Kidney glomerular epithelial cell (primary cell): ENCODE data around the gene SFXN4.
"Not testable (repeated sequence)": the region's sequence is repeated elsewhere in the genome, so short reads cannot be mapped to it uniquely, and the experiment has no call there.

Source experiments
- DNase-seq: peaks from one replicate; lab custom pipeline; 2025; lab: John Stamatoyannopoulos, UW

Gene SFXN4

DNA sequence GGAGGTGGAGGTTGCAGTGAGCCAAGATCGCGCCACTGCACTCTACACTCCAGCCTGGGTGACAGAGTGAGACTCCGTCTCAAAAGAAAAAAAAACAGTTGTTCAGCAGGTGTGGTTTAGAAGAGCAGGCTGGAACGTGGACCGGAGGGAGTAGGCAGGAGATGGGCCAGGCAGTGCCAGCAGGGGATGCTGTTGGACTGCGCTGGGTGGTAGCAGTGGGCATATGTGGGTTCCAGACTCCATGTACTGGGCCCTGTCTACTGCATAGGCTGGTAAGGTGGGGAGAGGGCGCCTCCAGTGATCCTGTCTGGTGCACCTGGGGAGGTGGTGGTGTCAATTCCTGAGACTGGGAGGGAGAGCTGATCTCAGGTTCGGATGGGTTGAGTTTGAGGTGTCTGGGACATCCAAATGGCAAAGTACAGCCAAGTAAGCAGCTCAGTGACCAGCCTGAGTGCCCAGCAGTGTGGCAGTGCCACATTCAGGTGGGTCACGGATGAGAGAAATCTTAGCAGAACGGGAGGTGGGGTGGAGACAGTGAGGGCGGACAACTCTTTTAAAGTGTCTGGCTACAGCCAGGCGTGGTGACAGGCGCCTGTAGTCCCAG, 25.9 kb downstream of the SFXN4 start:
- DNase-seq = no peak

DNA sequence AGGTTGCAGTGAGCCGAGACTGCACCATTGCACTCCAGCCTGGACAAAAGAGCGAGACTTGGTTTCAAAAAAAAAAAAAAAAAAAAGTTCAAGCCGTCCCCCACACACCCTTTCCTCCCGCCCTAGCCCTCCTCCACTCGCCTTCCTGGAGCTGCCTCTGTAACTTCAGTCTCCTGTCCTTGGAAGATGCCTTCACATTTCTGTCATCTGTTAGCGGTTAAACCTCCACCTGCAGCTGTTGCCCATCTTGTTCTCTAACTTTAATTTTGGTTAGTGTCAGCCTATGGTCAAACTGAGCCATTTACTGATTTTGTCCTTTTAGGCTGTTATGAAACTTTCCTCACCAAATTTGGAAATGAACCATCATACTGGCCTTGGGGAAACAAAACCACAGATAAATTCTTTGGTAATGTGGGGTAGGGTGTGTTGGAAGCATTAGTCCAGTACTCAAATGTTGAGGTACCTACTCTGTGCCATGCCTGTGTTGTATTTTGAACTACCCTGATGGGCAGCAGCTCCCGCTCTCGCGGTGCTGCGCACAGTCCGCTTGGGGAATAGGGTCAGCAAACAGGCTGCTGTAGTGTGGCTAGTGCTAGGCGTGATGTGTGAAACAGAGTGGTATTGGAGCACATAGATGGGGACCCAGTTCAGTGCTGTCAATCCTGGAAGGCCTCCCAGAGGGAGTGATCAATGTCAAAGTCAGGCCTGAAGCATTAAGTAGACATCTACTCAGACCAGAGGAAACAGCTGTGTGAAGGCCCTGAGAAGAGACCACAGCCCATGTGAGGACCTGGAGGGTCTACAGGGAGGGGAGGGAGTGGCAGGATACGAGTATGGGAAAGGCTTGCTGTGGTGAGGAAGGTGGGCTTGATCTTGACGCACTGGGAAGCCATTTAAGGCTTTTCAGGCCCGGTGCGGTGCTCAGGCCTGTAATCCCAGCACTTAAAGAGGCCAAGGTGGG, 26.9 kb downstream of the SFXN4 start:
- DNase-seq = no peak

DNA sequence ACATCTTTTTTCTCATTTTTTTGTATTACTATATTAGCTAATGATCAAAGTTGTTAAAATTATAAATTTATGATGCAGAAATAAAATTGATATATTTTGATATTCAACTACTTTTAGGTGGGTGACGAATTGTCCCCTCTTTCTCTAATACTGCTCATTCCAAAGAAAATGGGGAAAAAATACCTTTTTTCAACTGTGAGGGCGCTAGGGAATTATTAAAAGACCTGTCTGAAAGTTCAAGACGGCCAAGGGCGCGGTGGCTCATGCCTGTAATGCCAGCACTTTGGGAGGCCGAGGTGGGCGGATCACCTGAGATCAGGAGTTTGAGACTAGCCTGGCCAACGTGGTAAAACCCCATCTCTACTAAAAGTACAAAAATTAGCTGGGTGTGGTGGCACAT, 27.6 kb downstream of the SFXN4 start:
- DNase-seq = not testable (repeated sequence)

DNA sequence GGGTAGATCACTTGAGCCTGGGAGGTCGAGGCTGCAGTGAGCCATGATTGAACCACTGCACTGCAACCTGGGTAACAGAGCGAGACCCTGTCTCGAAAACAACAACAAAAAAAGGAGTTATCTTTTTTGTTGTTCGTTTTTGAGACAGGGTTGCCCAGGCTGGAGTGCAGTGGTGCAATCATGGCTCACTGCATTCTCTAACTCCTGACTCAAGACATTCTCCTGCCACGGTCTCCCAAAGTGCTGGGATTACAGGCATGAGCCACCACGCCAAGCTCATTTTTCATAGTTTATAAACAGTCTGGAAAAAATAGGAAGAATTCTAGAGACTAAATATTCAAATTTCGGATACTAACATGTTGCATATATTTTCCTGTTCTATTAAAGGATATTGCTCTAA, 29.4 kb downstream of the SFXN4 start:
- no peak for DNase-seq

DNA sequence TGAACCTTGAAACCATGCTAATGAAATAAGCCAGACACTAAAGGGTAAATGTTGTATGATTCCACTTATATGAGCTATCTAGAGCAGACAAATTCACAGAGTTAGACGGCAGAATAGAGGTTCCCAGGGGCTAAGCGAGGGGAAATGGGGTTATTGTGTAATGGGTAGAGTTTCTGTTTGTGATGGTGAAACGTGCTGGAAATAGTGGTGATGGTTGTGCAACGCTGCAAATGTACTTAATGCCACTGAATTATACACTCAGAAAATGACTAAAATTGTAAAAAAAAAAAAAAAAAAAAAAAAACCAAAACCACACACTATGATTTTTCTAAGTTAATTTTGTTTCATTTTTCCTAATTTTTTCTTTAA, 30.0 kb downstream of the SFXN4 start:
- DNase-seq = no peak

DNA sequence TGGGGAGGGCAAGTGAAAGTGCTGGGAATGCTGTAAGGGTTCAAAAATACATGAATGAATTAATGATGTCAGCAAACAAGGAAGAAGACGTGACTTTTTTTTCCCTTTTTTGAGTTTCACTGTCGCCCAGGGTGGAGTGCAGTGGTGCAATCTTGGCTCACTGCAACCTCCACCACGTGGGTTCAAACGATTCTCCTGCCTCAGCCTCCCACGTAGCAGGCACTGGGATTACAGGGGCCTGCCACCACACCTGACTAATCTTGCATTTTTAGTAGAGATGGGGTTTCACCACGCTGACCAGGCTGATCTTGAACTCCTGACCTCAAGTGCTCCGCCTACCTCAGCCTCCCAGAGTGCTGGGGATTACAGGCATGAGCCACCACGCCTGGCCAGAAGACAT, 31.6 kb downstream of the SFXN4 start:
- DNase-seq = no peak

DNA sequence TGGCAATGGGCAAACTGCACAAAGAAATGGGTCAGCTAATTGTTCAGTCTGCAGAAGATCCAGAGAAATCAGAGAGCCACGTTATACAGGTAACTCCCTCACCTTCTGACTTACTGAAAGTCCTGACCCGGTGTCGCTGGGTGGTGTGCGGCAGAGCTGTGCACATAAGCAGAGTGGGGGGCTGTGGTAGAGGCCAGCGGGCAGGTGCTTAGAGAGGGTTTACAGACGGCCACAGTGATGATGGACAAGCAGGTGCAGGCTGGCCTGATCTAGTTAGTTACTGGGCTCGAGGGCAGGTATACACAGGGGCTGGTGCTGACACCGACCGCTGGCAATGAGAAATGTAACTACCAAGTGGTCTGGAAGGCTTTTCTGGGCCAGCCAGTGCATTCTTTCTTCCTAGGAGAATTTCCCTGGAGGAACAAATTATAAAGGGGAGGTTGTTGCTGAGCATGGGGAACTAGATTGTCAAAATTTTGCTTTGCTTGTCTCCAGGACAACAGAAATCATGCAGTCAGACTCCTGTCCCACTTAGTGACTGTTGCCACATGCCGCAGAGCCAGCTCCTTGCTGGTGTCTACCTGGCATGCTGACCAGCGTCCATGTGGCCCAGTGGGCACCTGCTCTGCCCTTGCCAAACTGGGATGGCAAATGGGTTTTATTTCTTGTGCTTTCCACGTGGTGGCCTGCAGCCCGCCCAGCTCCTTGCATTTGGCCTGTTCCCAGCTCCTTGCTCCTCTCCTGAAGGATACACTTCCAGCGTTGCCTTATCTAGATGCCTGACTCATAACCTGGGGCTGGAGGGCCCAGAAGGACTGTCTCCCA, 32.8 kb downstream of the SFXN4 start:
- no peak for DNase-seq

DNA sequence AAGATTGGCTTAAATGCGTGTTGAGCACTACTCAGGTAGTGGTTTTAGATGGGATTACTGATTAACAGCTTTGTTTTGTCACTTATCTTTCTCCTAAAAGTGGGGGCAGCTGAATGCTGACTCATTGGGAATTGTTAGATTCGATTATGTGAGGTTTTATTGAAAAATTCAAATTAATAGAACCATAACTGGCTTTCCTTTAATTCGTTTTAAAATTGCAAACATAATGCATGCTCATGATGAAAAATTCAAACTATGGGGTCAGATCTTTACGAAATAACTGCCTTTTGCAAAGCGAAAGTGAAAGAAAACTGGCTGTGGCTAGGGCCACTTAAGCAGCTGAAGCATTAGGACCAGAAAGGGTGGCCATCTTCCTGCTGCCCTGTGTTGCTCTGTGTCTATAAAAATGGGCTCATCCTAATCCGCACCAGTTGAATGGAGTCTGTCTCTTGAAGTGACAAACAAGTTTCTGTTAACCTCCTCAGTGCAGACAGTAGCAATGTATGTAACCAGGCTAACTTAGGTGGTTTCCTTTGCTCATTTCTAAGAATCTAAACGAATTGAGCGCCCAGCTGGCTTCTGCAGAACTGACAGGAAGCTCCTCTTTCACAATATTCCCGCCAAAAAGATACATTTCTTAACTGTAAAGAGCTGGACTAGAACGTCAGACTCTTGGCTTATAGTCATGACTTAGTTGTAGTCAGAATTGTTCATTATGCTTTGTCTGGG, 33.8 kb downstream of the SFXN4 start:
- peak; percentile 48 for DNase-seq

DNA sequence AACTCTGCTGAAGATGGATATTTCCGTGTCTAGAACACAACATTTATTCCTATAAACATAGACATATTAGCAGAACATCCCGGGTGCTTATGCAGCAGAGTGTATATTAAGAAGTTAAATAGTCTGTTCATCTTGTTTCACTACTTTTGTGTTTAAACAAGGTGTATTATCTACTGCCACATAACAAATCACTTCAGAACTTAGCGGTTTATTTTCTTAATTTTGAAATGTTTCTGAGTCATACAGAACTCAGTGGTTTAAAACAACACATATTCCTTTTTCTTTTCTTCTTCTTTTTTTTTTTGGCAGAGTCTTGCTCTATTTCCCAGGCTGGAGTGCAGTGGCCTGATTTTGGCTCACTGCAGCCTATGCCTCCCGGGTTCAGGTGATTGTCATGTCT, 35.8 kb downstream of the SFXN4 start:
- DNase-seq = no peak

DNA sequence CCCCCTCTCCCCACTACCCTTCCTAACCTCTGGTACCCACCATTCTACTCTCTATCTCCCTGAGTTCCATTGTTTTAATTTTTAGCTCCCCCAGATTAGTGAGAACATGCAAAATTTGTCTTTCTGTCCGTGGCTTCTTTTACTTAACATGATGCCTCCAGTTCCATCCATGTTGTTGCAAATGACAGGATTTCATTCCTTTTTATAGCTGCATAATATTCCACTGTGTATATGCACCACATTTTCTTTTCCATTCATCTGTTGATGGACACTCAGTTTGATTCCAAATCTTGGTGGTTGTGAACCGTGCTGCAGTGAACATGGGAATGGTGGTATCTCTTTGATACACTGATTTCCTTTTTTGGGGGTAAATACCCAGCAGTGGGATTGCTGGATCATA, 39.6 kb downstream of the SFXN4 start:
- no peak for DNase-seq

DNA sequence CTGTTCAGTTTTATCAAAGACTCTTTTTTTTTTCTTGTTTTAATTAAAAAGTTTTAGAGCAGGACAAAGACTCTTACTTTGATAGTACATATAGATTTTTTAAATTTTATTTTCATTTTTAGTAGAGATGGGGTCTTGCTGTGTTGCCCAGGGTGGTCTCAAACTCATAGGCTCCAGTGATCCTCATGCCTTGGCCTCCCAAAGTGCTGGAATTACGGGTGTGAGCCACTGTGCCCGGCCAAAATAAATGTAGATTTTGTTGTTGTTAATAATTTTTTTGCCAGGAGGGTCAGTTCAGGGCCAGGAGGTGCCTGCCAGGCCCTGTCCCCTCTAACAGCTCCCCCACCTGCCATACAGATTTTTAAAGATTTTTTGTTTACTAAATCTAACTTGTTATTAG, 44.6 kb downstream of the SFXN4 start:
- no peak for DNase-seq

DNA sequence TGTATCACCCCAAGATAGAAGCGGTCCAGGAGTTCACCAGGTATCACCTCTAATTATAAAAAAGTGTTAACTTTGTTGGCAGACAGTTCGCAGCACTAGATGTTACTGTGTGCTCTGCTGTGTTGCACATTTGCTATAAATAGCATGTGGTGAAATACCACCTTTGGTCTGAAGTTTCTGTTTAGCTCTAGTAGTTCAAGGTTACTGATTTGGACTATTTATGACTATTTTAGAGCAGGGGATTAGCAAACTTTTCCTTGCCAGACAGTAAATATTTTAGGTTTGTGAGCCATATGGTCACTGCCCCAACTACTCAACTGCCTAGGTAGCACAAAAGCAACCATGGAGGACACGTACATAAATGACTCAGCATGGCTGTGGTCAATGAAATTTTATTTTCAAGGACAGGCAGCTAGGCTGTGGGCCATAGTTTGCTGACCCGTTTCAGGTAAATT, 45.1 kb downstream of the SFXN4 start:
- no peak for DNase-seq

DNA sequence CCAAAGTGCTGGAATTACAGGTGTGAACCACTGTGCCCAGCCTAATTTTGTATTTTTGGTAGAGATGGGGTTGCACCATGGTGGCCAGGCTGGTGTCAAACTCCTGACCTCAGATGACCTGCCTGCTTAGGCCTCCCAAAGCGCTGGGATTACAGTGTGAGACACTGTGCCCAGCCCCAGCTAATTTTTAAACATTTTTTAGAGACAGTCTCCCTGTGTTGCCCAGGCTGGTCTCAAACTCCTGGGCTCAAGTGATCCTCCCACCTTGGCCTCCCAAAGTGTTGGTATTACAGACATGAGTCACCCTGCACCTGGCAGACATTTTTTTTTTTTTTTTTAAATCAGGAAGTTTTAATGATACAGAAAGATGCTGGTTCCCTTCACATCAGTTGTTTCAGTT, 46.1 kb downstream of the SFXN4 start:
- no peak for DNase-seq

DNA sequence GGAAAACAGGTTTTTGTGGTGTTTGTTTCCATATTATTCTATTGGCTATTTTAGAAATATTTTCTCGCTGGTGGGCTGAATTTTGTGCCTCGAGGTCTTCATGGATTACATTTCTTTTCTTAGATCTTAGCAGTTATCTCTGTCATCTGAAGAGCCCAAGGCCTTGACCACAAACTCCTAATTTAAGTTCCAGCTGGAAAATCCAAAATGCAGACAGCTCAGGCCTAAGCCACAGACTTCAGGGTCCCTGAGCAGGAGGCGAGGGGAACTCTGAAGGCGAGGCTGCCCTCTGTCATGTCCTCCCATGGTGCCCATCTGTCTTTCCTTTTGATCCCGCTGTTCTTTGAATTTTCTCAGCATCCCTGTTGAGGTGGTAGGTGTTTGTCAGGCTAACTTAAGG, 47.3 kb downstream of the SFXN4 start:
- no peak for DNase-seq

DNA sequence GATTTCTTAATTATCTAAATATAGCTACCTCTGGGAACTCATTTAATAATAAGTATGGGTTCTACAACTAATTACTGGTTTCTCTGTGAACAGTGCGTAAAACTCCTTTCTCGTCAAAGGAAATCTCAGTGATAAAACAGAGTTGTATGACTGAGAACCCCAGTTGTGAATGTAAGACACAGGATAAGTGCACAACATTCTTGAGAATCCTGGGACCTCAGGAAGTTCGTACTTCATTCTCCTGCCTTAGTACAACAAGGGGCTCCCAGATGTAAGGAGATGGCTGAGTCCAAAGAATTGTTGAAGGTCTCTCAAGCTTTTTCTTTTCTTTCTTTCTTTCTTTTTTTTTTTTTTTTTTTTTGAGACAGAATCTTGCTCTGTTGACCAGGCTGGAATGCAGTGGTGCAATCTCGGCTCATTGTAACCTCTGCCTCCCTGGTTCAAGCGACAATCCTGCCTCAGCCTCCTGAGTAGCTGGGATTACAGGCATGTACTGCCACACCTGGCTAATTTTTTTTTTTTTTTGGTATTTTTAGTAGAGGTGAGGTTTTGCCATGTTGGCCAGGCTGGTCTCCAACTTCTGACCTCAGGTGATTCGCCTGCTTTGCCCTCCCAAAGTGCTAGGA, 49.1 kb downstream of the SFXN4 start:
- no peak for DNase-seq

DNA sequence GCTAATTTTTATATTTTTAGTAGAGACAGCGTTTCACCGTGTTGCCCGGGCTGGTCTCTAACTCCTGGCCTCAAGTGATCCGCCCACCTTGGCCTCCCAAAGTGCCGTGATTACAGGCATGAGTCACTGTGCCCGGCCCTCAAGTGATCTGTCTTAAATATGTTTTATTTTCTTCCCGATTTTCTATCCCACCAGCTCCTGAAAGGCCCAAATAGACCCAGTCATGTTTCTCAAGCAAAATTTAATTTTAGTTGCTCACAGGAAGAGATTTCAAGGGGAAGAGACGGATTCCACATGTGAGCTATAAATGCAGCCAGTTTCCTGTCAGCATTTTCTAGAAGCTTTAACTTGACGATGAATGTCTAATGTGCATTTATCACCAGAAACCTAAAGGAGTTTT, 49.6 kb downstream of the SFXN4 start:
- DNase-seq = no peak

DNA sequence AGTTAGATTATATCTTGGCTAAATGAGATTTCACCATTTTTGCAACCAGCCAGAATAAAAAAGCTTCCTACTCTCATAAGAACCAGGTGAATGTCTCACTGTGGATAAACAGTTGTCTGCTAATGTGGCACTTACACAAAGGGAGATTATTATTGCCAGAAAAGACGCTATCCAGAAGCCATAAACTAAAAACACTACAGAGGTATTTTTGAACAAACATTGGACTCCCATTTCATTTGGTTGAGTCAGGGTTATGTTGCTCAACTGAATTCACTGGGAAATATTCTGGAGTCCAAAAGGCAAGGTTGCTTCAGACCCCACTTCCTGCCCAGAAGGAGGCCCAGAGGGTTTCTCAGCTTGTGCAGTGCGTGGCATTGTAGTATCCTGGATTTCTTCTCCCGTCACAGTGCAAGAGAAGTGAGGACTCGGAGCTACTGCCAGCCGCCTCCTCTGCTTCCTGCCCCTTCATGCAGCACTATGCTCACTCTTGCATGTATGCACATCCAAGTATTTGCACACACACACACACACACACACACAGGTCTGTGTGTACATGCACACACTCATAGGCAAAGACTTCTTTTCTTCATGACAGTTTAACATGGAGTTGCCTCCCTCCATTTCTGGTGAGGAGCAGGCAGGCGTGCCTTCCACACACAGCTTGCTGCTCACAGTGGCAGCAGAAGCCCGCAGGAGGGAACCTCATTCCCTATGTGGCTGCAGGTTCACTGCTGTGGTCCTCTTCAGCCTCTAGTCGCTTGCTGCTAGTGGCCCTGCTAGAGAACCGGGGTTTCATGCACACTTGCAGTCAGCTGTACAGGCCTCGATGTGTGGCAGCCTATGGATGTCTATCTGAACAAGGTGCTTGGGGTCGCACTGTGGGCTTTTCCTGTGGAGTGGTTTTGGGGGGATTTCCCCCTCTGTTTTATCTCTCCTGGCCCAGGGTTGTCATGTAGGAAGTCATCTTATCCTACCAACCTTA, 51.5 kb downstream of the SFXN4 start:
- DNase-seq = no peak

DNA sequence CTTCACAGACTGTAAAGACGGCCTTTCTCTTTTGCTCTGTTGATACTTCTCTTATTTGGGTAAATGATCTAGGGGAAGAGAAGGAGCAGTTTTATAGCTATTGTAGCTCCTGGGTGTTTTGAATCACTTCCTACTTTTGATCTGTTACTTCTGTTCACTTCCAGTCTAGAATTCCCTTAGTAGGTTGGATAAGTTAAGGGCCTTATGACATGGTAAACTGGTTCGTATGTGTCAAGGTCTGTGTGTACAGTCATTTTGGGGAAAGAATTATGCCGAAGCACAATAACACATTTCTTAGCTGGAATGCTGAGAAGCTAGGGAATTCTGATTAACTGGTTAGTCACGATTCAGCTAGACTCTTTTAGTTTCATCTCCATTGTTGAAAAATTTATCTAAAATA, 53.5 kb downstream of the SFXN4 start:
- no peak for DNase-seq

DNA sequence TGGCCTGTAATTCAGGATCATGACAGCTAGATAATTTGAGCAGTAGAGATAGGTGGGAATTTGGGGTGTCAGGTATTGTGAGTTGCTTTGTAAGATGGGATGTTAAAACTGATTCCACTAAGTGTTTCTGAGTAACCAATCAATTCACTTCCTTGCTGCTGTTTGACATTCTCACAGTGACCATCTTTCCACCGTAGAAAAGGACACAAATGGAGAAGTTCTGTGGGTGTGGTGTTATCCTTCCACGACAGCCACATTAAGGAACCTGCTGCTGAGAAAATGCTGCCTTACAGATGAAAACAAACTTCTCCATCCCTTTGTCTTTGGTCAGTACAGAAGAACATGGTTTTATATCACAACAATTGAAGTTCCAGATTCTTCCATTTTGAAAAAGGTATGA, 57.7 kb downstream of the SFXN4 start:
- not testable (repeated sequence) for DNase-seq

DNA sequence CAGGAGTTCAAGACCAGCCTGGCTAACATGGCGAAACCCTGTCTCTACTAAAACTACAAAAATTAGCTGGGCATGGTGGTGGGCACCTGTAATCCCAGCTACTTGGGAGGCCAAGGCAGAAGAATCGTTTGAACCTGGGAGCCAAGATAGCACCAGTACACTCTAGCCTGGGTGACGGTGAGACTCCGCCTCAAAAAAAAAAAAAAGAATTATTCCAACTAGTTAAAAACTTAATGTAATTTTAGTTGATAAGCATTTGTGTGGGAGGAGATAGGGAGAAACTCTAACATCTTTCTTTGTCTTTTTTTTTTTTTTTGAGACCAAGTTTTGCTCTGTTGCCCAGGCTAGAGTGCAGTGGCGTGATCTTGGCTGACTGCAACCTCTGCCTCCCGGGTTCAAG, 58.4 kb downstream of the SFXN4 start:
- DNase-seq = not testable (repeated sequence)
